ENCODE measurements around the gene HAUS1. TPM values are rescaled to one million over a fixed set of nuclear protein-coding genes. Genes with fewer than 3 reads are reported as not detected.
A peak's percentile ranks its signal among the peaks of the same experiment; 100 is the strongest.
"Not testable (repeated sequence)": the region's sequence is repeated elsewhere in the genome, so short reads cannot be mapped to it uniquely, and the experiment has no call there.

Gene HAUS1
- total RNA-seq, 1 donor, result 14.8 TPM

GRCh38 chr18:46072376-46072867 lies 31.8 kb upstream of the HAUS1 start:
- peak overlapping the region; percentile 78 for H3K4me3 ChIP-seq (ENCODE audit: low read length)
- H3K9me3 ChIP-seq (ENCODE audit: low read depth, low read length), result no peaks in the 10 kb centered on the region
- no peaks in the 10 kb centered on the region for H3K27me3 ChIP-seq (ENCODE audit: insufficient read depth, low read length)
- H3K4me1 ChIP-seq (ENCODE audit: insufficient read depth, low read length), result peaks cover 47% of the 10 kb centered on the region

- no peaks in the 10 kb centered on the region for H3K9me3 ChIP-seq (ENCODE audit: low read depth, low read length)
- no peaks in the 10 kb centered on the region for H3K27me3 ChIP-seq (ENCODE audit: insufficient read depth, low read length)
- peaks cover 47% of the 10 kb centered on the region for H3K4me1 ChIP-seq (ENCODE audit: insufficient read depth, low read length)
- H3K4me3 ChIP-seq (ENCODE audit: low read length), result no peak overlapping the region
Observed at GRCh38 chr18:46072959-46073358, 31.2 kb upstream of the HAUS1 start.

DNA sequence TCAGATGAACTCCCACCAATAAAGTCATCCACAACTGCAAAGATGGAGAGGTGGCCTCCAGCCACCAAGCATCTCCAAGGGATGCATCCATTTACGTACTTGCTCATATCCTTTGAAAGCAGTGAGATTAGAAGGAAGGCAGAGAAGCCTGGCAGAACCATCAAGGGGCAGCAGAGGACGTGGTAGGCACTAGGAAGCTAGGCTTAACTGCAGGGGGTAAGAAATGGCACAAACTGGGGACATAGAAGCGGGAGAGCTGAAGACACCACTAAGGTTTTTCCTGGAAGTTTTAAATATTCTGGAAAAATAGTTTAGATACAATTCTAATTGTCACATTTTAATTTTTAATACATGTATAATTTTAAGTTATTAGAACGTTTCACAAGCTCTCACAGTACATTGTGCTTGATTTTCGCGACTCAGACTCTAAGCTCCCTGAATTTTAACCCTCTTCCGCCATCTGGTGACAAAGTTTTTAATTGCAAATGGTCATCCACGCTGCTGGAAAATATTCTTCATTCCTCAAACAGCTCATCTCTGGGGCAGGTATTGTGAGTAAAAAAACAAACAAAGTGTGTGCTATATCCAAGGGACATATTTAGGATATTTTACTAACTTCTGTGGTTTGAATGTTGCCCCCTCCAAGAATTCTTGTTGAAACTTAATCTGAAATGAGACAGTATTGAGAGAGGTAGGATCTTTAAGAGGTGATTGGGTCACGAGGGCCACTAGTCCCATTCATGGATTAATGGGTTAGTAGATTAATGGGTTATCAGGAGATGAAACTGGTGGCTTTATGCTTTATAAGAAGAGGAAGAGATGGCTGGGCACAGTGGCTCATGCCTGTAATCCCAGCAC lies 30.5 kb upstream of the HAUS1 start:
- Histone ChIP-seq H3K4me3 (ENCODE audit: low read length) (no peak overlapping the region), H3K4me1 (ENCODE audit: insufficient read depth, low read length) (peaks cover 46% of the 10 kb centered on the region), H3K9me3 (ENCODE audit: low read depth, low read length) (no peaks in the 10 kb centered on the region), H3K27me3 (ENCODE audit: insufficient read depth, low read length) (no peaks in the 10 kb centered on the region)

DNA sequence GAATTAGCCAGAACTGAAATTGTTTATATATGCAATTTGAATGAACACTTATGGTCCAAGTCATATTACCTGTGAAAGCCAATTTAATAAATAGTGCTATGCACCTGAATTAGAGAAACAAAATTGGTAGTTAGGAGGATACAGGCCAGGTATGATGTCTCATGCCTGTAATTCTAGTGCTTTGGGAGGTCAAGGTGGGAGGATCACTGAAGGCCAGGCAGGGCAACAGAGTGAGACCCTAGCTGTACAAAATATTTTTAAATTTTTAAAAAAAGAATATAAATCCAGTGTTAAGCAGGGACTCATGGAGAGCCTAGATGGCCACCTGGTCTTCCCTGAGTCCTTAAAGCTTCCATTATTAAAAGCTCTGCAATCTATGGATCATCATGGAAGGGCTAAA lies 24.8 kb upstream of the HAUS1 start:
- H3K9me3 ChIP-seq (ENCODE audit: low read depth, low read length), result no peaks in the 10 kb centered on the region
- H3K4me1 ChIP-seq (ENCODE audit: insufficient read depth, low read length), result no peaks in the 10 kb centered on the region
- no peak overlapping the region for H3K4me3 ChIP-seq (ENCODE audit: low read length)
- no peaks in the 10 kb centered on the region for H3K27me3 ChIP-seq (ENCODE audit: insufficient read depth, low read length)

- Histone ChIP-seq H3K9me3 (ENCODE audit: low read depth, low read length) (no peaks in the 10 kb centered on the region), H3K4me1 (ENCODE audit: insufficient read depth, low read length) (no peaks in the 10 kb centered on the region), H3K27me3 (ENCODE audit: insufficient read depth, low read length) (no peaks in the 10 kb centered on the region), H3K4me3 (ENCODE audit: low read length) (no peak overlapping the region)
Observed at GRCh38 chr18:46080156-46080555, 24.0 kb upstream of the HAUS1 start.

DNA sequence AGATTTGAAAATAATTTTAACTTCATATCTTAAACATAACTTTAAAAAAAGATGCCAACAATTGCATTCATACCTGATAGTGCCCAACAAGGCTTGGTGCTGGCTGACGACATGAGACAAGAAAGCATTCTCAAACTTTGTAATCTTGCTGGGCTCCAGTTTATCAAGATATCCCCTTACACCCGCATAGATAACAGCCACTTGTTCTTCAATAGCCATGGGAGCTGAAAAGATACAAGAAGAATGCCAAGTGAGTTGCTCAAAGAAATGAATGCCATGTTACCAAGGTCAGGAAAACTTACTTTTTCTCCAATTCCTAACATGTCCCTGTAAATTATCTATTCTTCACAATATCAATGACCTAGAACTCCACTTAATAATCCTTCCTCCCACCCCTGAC lies 19.8 kb upstream of the HAUS1 start:
- H3K4me1 ChIP-seq (ENCODE audit: insufficient read depth, low read length), result no peaks in the 10 kb centered on the region
- H3K9me3 ChIP-seq (ENCODE audit: low read depth, low read length), result no peaks in the 10 kb centered on the region
- no peaks in the 10 kb centered on the region for H3K27me3 ChIP-seq (ENCODE audit: insufficient read depth, low read length)
- no peak overlapping the region for H3K4me3 ChIP-seq (ENCODE audit: low read length)

DNA sequence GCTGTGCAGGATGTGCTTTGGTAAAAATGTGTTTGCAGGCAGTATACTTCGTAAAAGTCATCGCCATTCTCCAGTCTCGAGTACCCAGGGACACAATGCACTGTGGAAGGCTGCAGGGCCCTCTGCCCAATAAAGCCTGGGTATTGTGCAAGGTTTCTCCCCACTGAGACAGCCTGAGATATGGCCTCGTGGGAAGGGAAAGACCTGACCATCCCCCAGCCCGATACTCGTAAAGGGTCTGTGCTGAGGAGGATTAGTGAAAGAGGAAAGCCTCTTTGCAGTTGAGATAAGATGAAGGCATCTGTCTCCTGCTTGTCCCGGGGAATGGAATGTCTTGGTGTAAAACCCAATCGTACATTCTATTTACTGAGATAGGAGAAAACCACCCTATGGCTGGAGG lies 15.7 kb upstream of the HAUS1 start:
- not testable (repeated sequence) for H3K27me3 ChIP-seq (ENCODE audit: insufficient read depth, low read length); H3K4me3 ChIP-seq (ENCODE audit: low read length); H3K4me1 ChIP-seq (ENCODE audit: insufficient read depth, low read length); H3K9me3 ChIP-seq (ENCODE audit: low read depth, low read length)

DNA sequence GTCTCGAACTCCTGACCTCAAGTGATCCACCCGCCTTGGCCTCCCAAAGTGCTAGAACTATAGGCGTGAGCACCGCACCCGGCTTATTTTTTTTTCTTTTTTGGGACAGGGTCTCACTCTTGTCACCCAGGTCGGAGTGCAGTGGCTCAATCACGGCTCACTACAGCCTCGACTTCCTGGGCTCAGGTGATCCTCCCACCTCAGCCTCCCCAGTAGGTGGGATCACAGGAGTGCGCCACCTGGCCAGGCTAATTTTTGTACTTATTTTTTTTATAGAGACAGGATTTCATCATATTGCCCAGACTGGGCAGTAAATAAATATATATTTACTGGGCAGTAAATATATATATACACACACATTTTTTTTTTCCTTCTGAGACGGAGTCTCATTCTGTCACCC lies 8.7 kb upstream of the HAUS1 start:
- no peak overlapping the region for H3K4me3 ChIP-seq (ENCODE audit: low read length)
- H3K9me3 ChIP-seq (ENCODE audit: low read depth, low read length), result no peaks in the 10 kb centered on the region
- H3K4me1 ChIP-seq (ENCODE audit: insufficient read depth, low read length), result peaks cover 38% of the 10 kb centered on the region
- H3K27me3 ChIP-seq (ENCODE audit: insufficient read depth, low read length), result no peaks in the 10 kb centered on the region

DNA sequence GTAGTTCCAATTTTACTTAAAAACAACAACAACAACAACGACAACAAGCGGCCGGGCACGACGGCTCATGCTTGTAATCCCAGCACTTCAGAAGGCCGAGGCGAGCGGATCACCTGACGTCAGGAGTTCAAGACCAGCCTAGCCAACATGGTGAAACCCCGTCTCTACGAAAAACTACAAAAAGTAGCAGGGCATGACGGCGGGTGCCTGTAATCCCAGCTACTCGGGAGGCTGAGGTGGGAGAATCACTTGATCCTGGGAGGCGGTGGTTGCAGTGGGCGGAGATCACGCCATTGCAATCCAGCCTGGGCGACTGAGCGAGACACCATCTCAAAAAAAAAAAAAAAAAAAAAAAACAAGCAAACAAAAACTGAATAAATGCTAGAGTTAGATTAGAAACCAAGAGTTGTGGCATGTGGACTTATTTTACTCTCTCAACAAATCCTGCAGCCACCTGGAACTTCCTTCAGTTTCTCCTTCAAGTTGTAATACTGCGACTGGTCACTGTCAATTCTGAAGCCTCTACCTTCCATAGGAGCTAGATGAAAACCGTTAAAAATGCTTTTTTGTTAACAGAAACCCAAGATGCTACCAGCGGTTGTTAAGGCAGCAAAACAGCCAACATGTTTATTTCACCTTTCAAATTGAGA lies 7.4 kb upstream of the HAUS1 start:
- Histone ChIP-seq H3K9me3 (ENCODE audit: low read depth, low read length) (no peaks in the 10 kb centered on the region), H3K4me3 (ENCODE audit: low read length) (peak overlapping the region; percentile 91), H3K27me3 (ENCODE audit: insufficient read depth, low read length) (no peaks in the 10 kb centered on the region), H3K4me1 (ENCODE audit: insufficient read depth, low read length) (peaks cover 38% of the 10 kb centered on the region)

GRCh38 chr18:46097431-46097800 lies 6.8 kb upstream of the HAUS1 start:
- Histone ChIP-seq H3K4me3 (ENCODE audit: low read length) (peak overlapping the region; percentile 91), H3K27me3 (ENCODE audit: insufficient read depth, low read length) (no peaks in the 10 kb centered on the region), H3K9me3 (ENCODE audit: low read depth, low read length) (no peaks in the 10 kb centered on the region), H3K4me1 (ENCODE audit: insufficient read depth, low read length) (peaks cover 38% of the 10 kb centered on the region)

- Histone ChIP-seq H3K9me3 (ENCODE audit: low read depth, low read length) (no peaks in the 10 kb centered on the region), H3K27me3 (ENCODE audit: insufficient read depth, low read length) (no peaks in the 10 kb centered on the region), H3K4me1 (ENCODE audit: insufficient read depth, low read length) (peaks cover 38% of the 10 kb centered on the region), H3K4me3 (ENCODE audit: low read length) (peak within 1 kb of the TSS; percentile 91)
Observed at GRCh38 chr18:46097801-46098615, 6.2 kb upstream of the HAUS1 start, which contains the start of gene ATP5F1A. Gene ATP5F1A (minus strand): TSS chr18:46098296. CDS start chr18:46098231, 65 bp downstream.

GRCh38 chr18:46098616-46098933 lies 5.6 kb upstream of the HAUS1 start:
- Histone ChIP-seq H3K4me3 (ENCODE audit: low read length) (peak overlapping the region; percentile 91), H3K27me3 (ENCODE audit: insufficient read depth, low read length) (no peaks in the 10 kb centered on the region), H3K4me1 (ENCODE audit: insufficient read depth, low read length) (peaks cover 33% of the 10 kb centered on the region), H3K9me3 (ENCODE audit: low read depth, low read length) (no peaks in the 10 kb centered on the region)

- peaks cover 28% of the 10 kb centered on the region for H3K4me1 ChIP-seq (ENCODE audit: insufficient read depth, low read length)
- no peaks in the 10 kb centered on the region for H3K27me3 ChIP-seq (ENCODE audit: insufficient read depth, low read length)
- no peak overlapping the region for H3K4me3 ChIP-seq (ENCODE audit: low read length)
Observed at GRCh38 chr18:46099463-46099862, 4.7 kb upstream of the HAUS1 start.

DNA sequence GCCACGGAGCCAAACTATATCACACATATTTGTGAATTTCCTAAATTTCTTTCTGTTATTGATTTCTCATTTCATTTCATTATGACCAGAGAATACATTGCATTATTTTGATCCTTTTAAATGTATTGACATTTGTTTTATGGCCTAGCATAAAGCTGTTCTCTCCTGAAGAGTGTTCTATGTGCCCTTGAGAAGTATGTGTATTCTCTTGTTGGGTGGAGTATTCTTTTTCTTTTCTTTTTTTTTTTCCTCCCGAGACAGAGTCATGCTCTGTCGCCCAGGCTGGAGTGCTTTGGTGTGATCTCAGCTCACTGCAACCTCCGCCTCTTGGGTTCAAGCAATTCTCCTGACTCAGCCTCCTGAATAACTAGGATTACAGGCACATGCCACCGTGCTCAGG lies 5.2 kb downstream of the HAUS1 start:
- H3K9me3 ChIP-seq (ENCODE audit: low read depth, low read length), result no peaks in the 10 kb centered on the region

More at GRCh38 chr18:46099463-46099862, 4.7 kb upstream of the HAUS1 start:
- H3K9me3 ChIP-seq (ENCODE audit: low read depth, low read length), result no peaks in the 10 kb centered on the region

GRCh38 chr18:46110406-46110805 lies 6.2 kb downstream of the HAUS1 start:
- Histone ChIP-seq H3K9me3 (ENCODE audit: low read depth, low read length) (no peaks in the 10 kb centered on the region), H3K4me1 (ENCODE audit: insufficient read depth, low read length) (peaks cover 3% of the 10 kb centered on the region), H3K4me3 (ENCODE audit: low read length) (no peak overlapping the region), H3K27me3 (ENCODE audit: insufficient read depth, low read length) (no peaks in the 10 kb centered on the region)

More for the DNA sequence above, 5.2 kb downstream of the HAUS1 start:
- Histone ChIP-seq H3K27me3 (ENCODE audit: insufficient read depth, low read length) (no peaks in the 10 kb centered on the region), H3K4me3 (ENCODE audit: low read length) (no peak overlapping the region), H3K4me1 (ENCODE audit: insufficient read depth, low read length) (peaks cover 10% of the 10 kb centered on the region)
